ENCODE results near the gene PNLIPRP1.

Gene PNLIPRP1
- total RNA-seq: 0 to 0.13 (median 0) reads per million in 18 experiments

DNA sequence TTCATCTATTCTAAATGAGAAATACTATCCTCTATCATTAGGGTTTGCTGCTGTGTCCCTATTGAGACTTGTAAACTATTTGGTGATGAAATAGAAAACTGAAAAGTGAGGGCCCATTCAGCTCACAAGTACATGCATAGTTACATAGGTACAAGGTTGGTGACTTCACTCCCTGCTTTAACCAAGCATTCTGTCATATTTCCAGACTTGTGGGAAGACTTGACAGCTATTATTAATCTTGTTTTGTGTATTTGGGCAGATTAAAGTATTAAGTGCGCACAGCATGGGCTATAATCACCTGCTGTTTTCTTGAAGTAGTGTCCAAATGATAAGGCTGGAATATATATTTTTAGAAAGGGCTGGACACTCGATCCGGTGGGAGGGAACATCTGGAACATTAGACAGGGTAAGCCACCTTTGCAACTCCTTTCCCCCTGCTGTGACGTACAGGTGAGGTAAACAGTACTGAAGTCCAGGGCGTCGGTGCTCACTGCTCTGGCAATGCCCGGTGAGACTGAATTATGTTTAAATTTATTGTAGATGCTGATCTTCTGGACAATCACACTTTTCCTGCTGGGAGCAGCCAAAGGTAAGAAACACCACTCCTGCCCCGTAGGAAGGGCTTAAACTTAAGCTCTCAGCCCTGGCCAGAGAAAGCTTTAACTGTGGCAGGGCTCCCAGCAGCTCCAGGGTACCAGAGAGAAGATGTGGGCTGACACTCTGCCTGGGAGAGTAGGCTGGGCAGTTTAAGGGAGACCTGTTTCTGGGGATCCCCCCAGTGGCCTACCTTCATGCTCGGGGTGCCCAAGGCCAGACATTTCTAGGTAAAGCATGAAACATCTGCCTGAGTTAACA lies at the start of gene PNLIPRP1:
Gene PNLIPRP1, plus strand, starts transcription at position 370 of the 855 bp plus-strand sequence. Its CDS starts 171 bp downstream, at position 541.
- DNase-seq: no peak

DNA sequence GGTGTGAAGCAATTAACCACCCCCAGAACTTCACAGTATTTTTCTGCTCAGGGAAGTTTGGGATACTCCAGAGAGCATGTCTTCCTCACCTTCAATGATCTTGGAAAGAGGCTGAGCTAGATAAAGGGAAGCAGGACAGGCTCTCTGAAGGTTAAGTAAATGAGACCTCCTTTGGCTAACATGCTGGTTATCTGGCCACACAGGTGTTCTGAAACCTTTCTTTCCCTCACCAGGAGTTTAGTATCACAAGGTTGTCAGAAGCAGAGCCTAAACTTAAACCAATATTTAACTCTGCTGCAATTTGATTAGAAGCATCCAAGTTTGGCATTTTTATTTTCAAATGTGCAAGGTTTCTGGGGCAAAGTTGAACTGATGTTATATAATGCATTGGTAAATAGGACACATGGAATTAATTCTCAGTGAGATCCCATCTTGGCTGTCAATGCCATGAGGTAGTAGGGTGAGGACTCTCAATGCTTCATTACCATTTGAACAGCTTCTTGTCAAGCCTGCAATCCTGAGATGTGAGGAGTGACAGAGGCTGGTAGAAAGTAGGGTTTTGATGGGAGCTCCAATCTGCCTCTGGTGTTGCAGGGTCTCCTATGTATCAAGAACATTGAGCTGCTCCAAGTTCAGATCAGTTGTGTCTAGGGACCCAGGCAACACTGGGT lies 48.6 kb upstream of the PNLIPRP1 start:
- DNase-seq: no peak

DNA sequence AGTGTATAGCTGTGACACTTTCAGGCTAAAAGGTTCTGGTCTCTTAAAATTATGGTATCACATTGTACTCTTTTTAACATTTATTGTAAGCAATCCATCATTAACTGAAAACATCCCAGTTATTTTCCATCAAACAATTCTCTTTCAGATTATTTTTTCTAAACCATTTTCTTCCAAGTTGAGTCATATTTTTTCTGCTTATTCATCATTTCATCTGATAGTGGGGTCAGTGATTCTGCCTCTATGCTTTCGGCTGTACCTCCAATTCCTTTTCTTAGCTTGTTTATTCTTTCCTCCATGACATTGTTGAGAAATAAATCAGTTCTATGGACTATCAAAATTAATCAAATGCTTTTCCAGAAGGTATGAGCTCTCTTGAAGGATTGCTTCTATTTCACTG lies 45.6 kb upstream of the PNLIPRP1 start:
- no peak for DNase-seq

DNA sequence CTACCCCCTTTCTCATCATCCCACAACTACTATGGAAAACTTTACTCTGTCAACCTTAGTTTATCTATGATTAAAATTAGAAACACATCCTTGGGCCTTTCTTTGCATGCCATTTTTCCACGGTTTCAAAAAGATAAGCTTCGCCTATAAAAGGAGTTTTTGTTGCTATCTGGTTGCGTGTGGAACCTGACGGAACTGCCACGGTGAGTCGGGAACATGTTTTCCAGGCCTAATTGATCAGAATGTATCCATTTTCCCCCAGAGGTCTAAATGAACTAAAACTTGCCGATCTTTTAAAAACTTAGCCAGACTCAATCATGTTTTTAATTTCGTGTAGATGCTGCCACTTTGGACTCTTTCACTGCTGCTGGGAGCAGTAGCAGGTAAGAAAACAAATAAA lies 45.0 kb upstream of the PNLIPRP1 start, which contains the start of gene PNLIP:
Gene PNLIP, plus strand, starts transcription at position 176 of the 400 bp plus-strand sequence. Its CDS starts 162 bp downstream, at position 338.
- no peak for DNase-seq

DNA sequence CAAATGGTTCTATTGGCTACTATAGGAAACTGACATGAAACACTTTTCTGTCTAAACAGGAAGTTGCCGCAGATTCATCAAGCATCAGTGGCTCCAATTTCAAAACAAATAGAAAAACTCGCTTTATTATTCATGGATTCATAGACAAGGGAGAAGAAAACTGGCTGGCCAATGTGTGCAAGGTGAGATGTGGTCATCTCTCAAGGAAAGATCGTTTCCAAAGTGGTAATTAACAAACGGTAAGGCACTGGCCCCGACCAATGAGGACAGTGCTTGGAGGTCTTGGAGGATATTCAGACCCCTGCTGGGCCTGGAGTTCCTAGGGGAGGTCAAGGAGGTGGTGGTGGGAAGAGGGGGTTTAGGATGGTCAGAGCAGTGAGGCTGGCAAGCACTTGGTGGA lies 42.5 kb upstream of the PNLIPRP1 start:
- DNase-seq: no peak

DNA sequence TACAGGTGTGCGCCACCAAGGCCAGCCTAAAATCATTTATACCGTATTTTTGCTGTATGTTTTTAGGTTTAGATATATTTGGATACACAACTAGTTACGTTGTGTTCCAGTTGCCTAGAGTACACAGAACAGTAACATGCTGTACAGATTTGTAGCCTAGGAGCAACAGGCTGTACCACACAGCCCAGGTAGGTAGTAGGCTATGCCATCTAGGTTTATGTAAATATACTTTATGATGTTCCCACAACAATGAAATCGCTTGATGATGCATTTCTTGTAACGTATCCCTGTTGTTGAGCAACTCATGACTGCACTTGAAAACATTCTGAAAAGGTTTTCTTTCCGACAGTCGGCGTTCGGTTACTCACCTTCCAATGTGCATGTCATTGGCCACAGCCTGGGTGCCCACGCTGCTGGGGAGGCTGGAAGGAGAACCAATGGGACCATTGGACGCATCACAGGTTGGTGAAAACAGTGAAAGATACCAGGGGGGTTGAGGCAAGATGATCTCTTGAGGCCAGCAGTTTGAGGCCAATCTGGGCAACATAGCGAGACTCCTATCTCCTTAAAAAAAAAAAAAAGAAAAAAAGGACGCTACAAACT lies 37.3 kb upstream of the PNLIPRP1 start:
- no peak for DNase-seq

DNA sequence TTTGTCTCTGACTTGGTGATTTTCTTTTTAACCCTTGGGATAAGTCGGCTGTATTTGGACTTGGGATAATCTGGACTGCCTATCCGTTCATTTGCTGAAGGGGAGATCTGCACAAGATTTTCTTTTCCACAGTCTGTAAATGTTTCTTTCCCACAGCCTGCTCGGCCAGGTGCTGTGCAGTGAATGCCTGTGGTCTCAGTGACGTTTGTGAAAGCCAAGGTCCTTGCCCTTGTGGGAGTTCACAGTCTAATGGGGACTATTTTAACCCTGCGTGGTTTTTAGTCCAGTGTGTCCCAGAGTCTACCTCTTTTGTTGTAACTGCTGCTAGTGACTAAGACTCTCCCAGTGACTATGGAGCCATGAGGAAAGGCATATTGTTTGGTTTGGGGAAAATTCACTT lies 36.1 kb upstream of the PNLIPRP1 start:
- no peak for DNase-seq

DNA sequence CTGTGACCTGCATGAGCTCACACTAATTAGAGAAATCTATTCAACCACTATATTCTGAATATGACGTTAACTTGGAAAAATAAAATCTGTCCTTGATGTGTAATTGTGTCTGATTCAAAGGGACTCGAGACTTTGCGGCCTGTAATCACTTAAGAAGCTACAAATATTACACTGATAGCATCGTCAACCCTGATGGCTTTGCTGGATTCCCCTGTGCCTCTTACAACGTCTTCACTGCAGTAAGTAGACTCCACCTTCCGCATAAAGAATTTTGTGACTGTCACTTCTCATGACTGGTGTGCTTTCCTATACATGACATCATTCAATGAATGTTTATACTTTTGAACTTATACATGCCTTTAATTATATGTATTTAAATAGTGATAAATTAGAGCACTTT lies 34.9 kb upstream of the PNLIPRP1 start:
- no peak for DNase-seq

DNA sequence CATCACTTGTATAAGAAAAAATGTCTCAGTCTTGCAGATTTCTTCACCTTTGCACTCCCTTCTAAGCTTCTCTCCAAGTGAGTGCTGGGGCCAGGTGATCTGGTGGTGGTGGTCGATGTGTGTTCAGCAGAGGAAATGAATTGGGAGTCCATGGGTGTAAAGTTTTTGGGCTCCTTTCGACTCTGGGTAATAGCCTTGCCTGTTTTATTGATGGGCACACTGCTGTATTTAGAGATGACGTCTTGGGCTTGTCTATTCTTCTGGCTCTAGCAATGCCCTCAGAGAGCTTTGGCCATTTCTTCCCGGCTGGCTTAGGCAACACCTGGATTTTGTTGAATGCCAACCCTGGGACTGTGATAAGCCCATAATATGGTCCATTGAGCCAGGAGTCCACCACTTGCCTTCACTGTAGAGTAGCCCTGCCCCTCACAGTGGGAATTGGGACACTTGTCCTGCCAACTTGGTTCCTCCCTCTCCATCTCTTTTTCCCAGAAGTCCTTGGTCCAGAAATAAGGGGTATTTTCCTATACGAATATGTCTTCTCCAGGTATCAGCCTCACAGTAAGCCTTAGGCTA lies 33.4 kb upstream of the PNLIPRP1 start:
- DNase-seq: no peak

DNA sequence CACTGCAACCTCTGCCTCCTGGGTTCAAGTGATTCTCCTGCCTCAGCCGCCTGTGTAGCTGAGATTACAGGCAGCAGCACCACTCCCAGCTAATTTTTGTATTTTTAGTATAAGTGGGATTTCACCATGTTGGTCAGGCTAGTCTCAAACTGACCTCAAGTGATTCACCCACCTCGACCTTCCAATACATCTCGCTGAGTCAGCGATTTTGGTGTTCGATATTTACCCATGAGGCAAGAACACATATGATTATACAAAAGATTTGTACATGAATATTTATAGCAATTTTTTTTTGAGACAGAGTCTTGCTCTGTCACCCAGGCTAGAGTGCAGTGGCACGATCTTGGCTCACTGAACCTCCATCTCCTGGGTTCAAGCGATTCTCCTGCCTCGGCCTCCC lies 25.2 kb upstream of the PNLIPRP1 start:
- no peak for DNase-seq

DNA sequence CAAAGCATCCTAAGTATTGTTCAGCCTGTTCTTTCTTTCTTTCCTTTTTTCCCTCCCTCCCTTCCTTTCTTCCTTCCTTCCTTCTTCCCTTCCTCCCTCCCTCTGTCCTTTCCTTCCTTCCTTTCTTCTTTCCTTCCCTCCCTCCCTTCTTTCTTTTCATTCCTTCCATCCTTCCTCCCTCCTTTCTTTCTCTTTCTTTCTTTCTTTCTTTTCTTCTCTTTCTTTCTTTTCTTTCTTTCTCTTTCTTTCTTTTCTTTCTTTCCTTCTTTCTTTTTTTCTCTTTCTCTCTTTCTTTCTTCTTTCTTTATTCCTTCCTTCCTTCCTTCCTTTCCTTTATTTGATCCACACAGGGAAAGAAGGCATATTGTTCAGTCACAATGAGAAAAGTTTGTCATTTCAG lies 23.8 kb upstream of the PNLIPRP1 start:
- no peak for DNase-seq

DNA sequence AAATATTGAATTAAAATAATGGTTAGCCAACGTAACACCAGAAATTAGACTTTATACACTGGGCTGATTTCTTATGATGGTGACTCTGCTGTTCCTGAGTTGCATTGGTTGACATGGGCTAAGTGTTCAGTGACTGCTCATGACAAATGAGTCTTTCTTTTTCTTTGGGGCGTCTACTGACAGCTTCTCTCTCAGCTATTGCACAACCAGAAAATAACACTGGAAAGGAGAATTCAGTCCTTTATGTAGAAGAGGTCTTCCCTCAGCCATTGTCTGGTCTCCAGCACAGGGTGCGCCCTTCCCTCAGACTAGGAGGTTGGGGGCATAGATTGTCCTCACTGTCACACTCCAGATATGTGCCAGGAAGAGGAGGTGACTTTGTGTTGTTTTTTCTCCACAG lies 23.4 kb upstream of the PNLIPRP1 start:
- DNase-seq: no peak

DNA sequence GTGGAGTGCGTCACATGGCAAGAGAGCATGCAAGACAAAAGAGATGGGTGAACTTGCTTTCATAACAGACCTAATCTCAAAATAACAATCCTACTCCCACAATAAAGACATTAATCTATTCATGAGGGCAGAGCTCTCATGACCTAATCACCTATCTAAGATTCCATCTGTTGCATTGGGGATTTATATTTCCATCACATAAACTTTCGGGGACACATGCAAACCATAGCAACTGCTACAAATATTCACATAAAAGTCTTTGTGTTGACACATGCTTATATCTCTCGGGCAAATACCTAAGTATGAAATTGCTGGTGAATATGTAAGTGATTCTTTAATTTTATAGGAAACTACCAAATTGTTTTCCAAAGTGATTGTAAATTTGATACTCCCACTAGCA lies 16.0 kb upstream of the PNLIPRP1 start:
- DNase-seq: no peak

DNA sequence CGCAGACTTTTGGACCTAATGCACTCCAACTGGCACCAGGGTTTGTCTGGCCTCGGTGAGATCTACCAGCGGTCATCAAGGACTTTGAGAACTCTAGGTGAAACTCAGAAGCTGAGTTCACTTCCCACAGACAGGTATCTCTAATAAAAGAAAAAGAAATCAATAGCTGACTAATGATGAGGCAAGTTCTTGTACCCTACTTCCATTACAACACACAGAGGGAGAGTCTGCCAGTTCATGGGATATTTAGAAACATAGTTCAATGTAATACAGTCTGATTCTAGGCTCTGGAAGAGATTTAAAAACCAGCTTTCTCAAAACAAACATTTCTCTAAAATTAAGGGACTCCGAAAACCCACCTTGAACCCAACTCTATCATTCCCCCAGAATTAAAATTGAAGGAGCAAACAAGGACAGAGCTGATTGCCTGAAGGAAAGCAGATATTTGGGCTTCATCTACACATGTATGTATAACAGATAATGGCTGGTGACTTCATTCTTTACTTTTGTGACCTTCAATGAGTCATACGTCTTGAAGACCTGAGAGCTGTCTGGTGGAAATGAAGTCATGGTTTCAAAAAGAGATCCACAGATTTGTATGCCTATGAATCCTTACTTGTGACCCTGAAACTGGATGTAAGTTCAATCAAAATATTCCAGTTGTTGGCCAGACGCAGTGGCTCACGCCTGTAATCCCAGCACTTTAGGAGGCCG lies 2.7 kb upstream of the PNLIPRP1 start:
- DNase-seq: no peak

DNA sequence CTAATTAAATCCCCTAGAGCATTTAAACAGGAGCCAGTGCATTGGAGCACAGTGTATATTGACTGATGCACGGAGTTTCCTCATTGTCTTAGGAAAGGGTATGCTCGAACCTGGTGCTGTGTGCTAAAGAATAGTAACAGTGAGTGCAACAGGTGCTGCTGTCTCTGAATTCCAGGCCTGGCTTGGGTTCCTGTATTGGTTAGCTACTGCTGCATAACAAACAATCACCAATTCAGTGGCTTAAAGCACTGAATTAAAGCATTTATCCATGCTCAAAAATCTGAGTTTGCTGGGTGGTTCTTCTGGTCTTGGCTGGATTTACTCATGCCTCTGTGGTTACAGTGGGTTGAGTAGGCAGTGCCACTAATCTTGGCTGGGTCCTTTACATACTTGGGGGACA lies 1.8 kb upstream of the PNLIPRP1 start:
- no peak for DNase-seq

DNA sequence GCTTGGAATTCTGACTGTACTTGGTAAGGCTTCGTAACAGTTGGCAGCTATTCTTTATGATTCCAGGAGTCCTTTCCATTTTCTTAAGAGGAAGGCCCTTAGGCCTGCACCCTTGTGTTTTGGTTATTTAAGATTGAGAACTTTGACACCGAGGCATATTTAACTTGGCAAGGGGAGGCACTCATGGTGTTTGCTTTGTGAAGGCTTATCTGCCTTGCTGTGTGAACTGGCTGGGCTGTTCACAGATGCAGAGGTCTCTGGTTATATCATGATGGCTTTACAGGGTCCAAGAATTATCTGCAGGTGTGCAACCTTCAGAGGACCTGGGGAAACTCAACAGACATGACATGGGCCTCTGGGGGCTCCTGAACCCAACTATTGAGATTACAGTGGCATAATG lies 833 bp upstream of the PNLIPRP1 start:
- no peak for DNase-seq

DNA sequence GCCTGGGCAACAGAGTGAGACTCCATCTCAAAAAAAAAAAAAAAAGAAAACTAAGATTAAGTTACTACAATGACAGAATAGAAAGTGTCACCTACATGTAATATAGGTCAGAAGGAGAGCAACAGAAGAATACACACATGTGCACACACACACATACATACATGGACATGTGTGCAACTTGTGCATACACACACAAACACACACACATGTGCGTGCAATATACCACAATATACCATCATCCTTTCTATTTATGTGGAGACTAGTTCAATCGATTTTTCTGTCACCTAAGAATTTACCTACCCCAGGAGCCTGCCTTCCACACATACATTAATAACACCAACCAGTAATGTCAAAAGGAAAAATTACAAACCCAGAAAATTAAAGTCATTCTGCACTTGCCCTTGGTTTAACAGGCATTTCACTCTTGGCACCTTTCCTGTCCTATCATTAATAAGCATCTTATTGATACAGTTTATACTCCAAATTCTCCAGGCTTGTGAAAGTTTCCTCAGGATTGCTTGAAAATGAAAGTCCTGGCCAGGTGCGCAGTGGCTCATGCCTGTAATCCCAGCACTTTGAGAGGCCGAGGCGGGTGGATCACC lies 2.5 kb downstream of the PNLIPRP1 start:
- no peak for DNase-seq

DNA sequence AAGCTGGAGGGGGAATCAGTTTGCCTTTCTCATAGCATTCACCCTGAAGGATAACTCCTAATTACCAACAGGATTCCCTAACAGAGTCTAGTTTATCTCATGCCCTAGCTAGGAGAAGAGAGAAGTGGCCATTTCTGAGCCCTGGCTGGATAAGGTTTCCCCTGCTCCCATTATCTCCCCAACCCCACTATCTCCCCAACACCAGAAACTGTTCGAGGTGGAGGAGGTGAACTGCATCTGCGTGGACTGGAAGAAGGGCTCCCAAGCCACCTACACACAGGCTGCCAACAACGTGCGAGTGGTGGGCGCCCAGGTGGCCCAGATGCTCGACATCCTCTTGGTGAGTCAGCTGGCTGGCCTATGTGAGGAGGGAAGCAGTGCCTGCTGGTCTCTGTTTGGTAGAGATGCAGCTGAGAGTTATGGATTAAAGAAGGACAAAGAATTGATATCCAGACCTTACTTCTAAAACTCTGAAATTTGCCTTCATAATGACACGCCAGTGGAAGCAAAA lies 3.8 kb downstream of the PNLIPRP1 start:
- DNase-seq: no peak

DNA sequence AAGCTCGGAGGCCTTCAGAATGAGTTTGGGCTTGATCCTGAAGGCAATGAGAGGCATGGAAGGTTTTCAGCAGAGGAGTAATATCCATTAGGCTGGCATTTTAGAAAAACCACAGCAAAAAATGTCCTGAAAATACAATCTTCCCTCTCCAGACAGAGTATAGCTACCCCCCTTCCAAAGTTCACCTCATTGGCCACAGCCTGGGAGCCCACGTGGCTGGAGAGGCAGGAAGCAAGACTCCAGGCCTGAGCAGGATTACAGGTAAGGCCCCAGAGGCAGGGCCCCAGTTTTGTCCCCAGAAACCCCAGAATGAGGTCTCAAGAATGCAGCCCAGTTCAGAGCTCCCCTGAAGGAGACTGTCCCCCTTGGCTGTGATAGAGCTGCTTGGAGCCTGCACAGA lies 5.3 kb downstream of the PNLIPRP1 start:
- no peak for DNase-seq

DNA sequence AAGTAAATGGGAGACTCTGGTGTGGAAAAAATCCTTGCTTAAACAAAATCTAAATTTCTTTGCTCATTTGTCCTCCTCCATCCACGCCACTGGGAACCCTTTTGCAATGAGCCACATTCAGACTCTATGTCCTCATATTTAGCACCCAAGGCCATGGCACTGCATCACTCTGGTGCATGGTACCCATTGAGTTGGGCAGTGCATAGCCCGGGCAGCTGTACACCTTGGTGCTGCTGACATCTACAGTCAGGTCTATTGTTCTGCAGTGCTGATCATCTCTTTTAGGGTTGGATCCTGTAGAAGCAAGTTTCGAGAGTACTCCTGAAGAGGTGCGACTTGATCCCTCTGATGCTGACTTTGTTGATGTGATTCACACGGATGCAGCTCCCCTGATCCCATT lies 6.8 kb downstream of the PNLIPRP1 start:
- DNase-seq: no peak

DNA sequence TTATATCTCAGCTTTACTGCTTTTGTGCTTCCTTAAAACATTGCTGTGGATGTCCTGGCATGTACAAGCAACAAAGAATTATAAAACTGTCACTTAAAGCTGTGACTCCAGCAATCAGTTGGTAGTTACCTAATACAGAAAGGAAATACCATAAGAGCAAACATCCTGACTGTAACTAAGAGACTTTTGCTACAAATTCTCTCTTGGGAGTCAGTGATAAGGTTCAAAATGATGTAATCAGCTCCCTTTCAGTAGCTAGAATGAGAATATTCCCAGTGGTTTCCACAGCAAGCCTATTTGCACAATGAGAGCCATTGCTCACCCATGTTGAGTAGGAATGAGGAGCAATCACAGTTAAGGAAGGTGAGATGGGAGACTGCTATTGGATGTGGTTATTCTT lies 7.6 kb downstream of the PNLIPRP1 start:
- no peak for DNase-seq

DNA sequence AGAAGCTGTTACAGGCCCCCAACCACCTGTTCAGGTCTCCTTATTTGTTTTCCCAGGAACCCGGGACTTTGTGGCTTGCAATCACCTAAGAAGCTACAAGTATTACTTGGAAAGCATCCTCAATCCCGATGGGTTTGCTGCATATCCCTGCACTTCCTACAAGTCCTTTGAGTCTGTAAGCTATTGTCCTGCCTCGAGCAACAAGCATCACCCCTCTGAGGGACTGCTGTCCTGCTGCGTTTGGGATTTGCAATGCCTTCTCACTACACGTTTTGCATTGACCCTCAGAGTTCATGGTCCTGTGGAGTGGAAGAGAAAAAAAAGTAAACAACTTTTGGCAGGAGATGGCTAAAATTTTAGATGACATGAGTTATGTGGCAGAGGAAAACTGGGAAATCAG lies 9.2 kb downstream of the PNLIPRP1 start:
- no peak for DNase-seq
